ENCODE measurements around the gene DNTT.
"Not testable (repeated sequence)": the region's sequence is repeated elsewhere in the genome, so short reads cannot be mapped to it uniquely, and the experiment has no call there.

DNTT gene

DNA sequence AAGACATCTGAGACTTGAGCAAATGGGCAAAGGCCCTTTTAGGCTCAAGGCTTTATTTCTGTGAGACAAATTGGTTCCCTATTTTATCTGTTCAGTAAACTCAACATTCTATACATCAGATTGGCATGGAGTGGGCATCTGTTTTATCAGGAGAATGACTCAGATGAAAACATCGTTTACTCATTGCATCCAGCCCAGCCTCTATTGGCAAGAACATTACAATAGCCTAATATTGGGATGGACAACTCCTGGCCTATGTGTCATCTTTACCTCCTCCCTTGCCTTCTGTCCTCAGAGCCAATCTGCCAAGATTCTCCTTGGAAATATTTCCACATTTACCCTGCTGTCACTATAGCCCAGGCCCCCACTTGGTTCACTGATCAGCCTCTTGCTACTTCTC lies 27.4 kb upstream of the DNTT start:
- DNase-seq (ENCODE audit: low spot score), result no peak

DNA sequence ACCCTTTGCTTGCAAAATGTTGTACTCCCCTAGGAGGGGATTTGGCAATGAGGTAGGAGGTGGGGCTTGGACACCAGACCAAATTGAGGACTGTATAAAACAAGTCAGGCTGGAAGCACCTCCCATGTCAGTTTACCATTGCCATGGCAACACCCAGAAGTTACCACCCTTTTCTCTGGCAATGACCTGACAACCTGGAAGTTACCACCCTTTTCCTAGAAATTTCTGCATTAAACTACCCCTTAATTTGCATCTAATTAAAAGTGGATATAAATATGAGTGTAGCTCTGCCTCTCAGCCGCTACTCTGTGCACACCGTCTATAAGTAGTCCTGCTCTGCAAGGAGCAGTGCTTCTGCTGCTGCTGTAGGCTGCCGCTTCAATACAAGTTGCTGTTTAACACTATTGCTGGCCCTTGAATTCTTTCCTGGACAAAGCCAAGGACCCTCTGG lies 25.0 kb upstream of the DNTT start:
- no peak for DNase-seq (ENCODE audit: low spot score)

DNA sequence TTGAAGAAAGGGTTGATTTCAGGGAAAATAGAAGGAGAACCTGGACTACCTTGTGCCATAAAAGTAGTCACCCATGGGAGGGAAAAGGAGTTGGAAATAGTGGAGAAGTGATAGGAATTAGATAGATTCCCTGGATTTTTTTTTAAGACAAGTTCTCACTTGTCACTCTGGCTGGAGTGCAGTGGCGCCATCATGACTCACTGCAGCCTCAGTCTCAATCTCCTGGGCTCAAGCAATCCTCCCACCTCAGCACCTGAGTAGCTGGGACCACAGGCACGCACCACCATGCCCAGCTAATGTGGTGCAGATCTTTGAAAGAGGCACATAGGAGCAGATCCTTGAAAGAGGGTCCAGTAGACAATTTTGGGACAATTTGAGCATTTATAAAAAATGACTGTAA lies 23.4 kb upstream of the DNTT start:
- DNase-seq (ENCODE audit: low spot score), result no peak

DNA sequence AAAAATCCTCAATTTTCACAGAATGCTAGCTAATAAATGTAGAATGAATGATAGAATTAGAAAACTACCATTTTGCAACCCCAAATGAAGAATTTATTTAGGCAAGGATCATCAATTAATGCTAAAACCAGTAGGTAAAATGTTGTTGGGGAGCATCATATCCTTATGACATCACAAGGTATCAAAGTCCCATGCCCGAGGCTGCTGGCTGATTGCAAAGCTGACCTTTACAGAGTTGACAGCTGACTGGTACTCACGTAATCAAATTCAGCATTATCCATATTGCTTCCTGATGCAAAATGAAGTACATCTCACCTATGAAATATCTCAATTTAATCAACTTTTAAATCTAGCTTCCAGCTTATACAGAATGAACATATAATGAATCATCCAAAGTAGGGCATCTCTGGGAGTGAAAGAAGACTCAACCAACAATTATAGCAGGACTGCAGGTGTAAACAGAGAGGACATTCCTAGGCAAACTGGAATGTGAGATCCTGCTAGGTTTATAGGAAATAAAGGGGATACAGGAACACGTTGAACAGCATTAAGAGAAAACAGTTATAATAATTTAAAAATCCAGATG lies 22.7 kb upstream of the DNTT start:
- no peak for DNase-seq (ENCODE audit: low spot score)

DNA sequence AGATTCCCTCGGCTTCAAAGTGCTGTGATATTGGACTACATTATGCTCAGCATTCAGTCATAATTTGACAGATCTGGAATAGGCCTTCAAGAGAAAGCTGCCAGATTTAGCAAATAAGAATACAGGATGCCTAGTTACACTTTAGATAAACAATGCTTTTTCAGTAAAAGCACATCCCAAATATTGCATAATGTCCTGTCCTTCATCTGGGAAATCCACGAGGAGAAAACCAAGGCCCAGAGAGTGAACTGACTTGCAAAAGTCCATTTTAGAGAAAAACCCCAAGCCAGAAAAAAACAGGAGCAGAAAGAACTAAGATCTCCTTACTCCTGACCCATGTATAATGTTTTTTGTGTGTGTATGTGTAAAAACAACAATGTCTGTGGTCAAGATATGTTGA lies 20.9 kb upstream of the DNTT start:
- DNase-seq (ENCODE audit: low spot score), result no peak

DNA sequence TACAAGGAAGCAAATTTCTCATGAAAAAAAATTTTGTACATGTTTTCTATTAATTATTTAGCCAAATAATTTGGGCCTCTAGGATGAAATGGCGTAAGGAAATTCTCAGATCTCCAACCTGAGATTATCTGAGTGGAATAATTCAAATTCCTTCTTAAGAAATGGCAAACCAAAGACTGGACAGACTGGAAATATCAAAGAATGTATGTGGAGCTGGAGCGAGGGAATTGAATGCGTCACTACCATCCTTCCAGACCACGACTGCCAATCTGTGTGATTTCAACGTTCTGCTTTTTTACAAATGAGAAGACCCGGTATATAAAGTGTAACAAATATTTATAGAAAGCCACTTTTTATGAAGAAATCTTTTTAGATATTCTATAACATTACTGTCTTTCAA lies 20.5 kb upstream of the DNTT start:
- DNase-seq (ENCODE audit: low spot score), result no peak

DNA sequence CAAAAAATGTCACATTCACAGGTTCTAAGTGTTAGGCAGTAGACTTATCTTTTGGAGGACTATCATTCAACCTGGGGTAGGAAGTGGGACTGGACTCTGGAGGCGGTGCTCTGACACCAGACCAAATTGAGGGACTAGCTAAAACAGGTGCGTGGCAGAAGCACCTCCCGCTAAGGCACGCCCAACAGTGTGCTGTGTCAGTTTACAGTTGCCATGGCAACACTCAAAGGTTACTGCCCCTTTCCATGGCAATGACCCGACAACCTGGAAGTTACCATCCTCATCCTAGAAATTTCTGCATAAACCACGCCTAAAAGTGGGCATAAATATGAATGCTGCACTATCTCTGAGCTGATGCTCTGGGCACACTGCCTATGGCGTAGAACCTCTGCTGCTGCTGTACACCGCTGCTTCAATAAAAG lies 18.9 kb upstream of the DNTT start:
- no peak for DNase-seq (ENCODE audit: low spot score)

DNA sequence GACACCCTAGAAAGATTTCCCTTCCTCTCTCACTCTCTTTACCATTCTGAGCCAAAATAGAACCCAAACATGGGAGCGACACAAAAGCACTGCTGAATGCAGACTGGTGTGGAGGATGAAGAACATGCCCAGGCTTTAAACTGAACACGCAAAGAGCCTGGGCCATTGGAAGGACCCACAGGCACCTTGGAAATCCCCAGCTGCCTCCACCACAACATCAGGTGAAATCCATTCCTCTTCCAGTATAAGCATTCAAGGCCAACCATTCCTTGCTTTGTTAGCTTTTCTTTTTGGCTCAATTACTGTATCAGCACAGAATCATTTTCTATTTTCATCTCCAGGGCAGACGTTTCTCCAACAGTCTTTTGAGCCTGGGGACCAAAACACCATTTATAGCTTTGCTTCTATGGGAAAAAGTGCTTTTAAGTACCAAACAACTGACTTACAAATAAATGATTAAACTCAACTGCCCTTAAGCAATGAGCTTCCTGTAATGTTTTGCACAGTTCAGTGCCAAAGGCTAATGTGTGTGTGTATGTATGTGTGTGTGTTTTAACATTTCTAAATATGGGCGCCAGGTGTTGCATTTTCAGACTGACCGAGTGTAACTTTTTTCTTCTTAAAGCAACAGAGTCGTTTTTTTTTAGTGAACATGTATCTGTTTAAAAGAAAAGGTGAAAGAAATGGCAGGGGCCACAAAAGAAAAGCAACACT lies 16.7 kb upstream of the DNTT start:
- DNase-seq (ENCODE audit: low spot score), result no peak

DNA sequence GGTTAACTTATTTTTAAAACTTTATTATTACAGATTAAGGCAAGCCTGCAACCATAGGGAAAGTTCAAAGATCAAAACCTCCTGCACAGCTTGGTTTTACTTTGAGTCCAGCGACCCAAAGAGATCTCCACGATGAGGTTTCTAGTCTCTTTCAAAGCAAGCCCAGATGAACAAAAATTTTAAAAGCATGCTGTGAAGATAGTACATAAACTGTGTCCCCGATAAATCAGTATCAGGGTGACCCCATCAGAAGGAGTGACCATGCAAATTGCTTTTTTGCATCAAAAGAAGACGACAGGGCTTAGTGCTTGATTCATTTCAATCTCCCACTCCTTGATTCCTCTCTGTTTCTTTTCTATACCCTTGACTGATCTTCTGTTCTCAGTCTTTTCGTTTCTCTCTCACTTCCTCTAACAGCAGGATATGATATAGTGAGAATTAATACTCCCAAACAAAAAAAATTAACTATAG lies 16.0 kb upstream of the DNTT start:
- DNase-seq (ENCODE audit: low spot score), result no peak

DNA sequence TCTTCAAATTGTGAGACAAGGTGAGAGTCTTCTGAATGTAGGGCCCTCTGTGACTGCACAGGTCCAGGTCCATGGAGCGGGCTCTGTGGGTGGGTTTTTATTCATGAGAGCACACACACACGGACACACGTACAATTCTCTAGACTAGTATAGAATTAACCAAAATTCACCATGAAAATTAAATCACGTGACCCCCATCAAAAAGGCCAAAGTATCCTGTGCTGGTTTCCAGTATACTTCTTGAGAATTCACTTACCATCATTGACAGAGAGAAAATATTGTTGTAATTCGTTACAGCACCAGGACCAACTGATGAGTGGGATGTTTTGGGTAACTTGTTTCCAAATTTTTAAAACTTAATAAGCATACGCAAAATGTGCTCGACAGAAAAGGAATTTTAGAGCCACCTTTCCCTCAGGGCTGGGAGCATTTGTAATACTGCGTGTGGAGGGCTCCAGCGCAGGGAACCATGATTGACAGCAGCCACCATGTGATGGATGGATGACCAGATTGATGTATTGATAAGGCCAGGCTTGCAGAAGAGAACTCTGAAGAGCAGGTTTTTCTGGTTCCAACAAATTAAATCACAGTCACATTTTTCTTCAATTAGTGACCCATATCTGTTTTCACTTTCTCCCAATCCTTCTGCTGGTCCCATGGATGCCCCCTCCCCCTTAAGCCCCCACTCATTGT lies 14.9 kb upstream of the DNTT start:
- no peak for DNase-seq (ENCODE audit: low spot score)

DNA sequence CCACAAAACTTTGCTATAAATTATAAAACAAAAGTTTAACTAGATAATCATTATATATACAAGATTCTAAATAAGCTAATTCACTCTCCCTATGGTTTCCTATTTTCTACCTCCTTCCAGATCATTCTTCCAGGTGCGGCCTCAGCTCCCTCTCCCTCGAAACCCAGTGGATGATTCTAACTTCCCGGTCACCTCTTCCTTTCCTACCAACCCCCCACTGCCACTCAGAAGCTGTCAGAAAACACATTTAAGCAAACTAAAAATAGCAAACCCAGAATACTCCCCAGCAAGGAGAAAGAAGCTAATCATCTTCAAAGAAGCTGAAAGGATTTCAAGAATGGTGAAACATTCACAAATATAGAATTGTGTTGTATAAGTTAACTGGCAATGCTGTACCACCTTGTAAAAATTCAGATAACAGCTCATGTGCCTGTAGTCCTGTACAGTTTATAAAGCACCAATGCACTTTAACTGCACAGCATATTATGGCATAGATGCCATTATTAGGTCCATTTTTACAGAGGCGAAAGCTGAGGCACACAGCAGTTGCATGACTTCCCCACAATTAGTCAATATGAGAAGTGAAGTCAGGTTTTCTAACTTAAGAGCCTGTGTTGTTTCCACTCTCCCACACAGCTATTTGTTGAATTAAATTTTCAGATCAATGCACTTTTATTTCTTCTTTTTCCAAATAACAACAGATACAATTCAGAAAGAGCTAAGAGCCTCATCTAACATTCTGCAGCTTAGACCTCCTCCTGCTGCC lies 13.7 kb upstream of the DNTT start:
- DNase-seq (ENCODE audit: low spot score), result no peak

DNA sequence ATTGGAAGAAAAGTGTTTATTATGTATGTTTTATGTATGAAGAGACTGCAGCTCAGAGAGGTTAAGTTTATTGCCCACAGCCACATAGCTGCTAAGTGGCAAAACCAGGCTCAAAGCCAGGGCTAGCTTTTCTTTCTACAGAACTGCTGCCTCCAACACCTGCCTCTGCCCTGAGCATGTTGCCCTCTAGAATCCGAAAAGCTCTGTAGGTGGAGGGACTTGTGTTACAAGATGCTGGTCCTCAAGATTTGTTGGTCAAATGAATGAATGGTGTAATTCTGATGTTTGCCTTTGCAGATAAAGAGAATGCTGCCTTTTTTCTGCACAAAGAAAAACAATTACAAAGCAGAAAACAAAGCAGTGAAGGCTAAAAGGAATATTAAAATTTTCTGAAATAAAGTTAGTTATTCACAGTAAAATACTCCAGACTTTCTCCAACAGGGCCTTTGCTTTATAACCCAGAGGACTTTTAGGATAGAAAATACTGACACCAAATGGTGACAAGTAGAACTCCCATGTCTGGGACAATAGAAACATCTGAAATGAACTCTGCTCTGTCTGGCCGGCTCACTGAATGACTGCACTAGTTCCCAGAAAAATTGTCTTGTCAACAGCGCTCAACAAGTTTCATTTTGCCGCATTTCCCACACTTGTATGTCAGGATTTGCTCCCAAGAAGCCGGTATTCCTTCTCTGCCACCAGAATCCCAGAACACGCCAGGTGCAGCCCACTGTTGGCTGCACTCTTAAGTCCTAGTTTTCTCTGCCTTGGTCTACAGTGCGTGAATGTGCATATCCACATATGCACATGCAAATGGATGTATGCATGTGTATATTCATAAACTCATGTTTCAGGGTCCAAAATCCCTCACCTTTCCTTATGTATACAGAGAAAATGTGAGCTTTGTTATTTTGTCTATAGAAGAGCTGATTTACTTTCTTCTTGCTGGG lies 11.0 kb upstream of the DNTT start:
- peak; percentile 48 for DNase-seq (ENCODE audit: low spot score)

DNA sequence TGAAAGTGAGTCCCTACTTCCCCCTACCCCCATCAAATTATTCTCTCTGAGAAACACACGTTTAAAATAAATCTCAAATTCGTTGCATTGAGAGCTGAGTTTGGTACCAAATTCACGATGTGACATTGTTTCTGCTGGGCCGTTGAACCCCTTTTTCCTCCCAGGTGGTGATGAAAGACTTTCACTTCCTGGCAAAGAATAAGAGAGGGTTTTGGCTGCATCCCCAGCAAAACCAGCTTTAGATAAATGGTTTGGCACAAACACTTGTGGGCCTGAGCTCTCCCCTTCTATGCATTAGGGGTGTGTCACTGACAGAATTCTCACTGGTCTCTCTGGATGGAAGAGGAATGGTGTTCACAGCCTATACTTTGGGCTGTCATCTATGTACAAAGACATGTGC lies 8.8 kb upstream of the DNTT start:
- no peak for DNase-seq (ENCODE audit: low spot score)

DNA sequence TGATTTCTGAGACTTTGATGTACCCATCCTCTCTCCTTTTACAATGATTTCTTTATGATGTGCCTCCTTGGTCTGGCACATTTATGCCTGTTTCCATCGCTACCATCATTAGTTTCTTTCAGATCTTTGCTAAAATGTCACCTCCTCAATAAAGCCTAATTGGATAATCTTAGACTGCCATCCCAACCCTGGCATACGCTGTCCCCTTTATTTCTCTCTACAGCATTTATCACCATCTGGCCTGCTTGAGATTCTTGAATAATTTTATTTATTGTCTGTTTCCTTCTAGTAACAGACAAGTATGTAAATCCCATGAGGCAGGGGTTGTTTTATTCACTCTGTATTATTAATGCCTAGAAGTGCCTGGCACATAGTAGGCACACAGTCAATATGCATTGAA lies 6.7 kb upstream of the DNTT start:
- no peak for DNase-seq (ENCODE audit: low spot score)

DNA sequence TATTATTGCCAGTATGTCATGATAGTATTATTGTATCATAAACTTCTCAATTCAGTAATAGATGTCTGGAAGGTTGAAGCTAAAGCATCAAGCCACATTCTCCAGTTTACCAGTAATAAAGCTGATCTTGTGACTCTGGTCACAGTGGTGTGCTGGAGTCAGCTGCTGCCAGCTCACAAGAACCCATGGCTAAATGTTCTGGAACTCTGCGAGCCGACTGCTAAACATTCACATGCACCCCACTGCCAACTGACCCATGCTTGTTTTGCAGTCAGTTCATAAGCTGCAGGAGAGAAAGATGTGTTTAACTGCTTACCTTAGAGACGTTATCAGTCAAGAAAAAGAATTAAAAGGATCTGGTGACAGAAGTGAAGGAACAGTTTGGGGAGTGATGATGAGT lies 5.9 kb upstream of the DNTT start:
- no peak for DNase-seq (ENCODE audit: low spot score)

DNA sequence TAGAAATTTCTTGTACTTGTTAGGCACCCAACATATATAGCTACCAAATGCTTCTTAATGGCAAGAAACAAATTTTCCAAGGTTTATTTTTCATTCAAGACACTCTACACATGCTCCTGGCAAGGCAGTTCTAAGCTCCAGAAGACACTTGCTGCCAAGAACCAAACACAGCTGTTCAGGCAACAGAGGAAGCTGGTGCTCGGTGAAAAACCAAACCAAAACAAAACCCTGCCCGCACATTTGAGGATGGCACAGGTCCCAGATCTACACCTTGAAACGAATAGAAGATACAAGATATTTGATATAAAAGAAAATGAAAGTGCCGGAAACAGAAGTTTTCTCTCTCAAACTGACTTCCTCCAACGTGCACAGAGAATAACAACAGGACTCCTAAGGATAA lies 4.9 kb upstream of the DNTT start:
- no peak for DNase-seq (ENCODE audit: low spot score)

DNA sequence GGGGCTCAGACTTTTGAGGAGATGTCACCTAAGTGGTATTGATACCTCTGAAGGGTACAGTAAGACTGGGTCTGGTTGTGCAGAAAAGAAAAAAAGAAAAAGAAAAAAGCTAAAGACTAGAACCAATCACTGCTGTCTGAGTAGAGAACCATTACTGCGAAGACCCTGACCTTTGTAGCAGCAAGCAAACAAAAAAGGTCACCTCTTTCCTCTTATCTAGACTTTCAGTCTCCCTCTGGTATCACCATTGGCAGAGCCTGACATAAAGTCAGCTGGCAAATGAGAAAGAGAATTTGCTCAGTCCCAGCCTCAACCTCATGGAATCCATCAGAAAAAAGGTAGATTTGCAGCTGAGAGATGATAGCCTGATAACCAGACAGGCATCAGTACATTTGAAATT lies 2.6 kb upstream of the DNTT start:
- DNase-seq (ENCODE audit: low spot score), result no peak

DNA sequence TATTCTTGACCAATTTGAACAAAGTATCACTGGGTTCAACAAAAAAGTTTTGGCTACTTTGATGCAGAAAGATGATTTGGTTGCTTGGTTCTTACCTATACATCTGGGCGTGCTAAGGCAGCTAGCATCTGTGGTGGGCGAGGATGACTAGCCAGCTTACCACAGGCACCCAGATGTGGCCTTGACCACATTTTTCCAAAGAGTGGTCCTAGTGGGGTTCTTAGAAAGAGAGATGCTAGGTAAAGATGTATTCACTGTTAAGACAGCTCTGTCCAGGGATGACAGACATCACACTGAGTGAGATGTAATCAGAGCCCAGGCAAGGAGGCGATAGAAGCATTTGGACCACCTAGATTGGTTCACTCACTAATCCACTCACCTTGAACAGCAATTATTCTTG lies 785 bp downstream of the DNTT start:
- DNase-seq (ENCODE audit: low spot score), result no peak

DNA sequence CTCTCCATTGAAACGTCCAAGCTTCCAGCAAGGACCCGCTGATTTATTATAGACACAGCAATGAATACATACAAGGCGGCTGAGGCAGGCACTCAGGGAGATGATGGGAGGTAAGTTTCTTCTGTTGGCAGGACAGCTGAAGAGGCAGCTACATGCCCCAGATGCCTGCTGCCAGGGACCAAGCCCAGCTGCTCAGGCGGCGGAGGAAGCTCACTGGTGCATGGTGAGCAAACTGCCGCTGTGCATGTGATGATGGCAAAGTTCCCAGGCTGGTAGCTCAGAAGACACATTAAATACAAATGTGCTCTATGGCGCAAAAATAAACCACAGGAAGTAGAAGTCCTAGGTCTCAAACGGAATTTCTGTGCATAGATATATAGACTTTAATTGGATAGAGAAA lies 2.3 kb downstream of the DNTT start:
- peak; percentile 2 for DNase-seq (ENCODE audit: low spot score)

DNA sequence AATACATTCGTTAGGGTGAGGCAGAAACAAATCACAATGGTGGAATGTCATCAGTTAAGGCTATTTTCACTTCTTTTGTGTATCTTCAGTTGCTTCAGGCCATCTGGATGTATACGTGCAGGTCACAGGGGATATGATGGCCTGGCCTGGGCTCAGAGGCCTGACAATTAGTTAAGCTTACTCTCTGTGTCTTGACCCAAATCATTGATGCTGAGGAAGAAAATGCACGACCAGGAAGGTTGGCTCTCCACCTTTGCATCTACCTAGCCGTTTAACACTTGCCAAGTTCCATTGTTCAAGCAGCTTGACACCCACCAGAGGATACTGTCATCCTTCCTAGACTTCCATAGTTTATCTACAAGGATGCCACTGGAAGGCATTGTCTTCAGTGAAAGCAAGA lies 4.6 kb downstream of the DNTT start:
- not testable (repeated sequence) for DNase-seq (ENCODE audit: low spot score)

DNA sequence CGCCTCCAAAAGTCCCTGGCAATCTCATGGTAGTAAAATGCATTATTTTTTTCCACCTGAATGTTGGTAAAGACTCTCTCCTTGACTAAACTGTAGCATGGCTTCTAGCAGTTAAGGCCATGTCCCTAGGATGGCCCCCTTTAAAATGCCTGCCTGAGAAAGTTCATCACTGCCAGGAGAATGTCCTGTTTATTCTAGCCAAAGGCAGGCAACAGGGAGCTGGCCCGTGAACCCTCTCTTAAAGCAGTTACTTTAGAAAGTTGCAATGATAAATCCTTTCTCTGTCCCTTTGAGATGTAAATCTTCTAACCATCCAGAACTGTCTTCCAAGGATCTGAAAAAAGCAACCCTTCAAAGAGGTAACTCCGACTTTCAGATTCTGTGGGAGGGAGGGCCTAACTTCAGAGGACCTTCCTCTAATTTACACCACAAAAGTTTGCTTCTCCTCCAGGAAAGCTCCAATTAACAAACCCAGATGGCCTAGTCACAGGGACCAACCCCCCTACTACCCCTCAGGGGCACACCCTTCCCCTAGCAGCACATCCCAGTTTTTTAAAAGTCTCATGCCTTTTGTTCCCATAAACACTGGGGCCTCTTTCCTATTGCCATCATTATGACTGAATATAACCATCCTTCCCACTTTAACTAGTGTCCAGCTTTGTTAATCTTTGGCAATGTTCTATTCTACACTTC lies 5.5 kb downstream of the DNTT start:
- no peak for DNase-seq (ENCODE audit: low spot score)
